K562 (cell line): ENCODE measurements around the gene KTI12. TPM values are rescaled to one million over a fixed set of nuclear protein-coding genes. Genes with fewer than 3 reads are reported as not detected.

ENCODE experiments used
- E2F4 ChIP-seq: sonication (generic); formaldehyde crosslinking; IDR thresholded peaks from 2 replicates; pipeline ENCODE4 v1.8.0; 2022; ENCODE audit warnings: mild to moderate bottlenecking, low read depth, missing genetic modification reagents
- ELF4 ChIP-seq: fragments of 450-650 bp; formaldehyde crosslinking; IDR thresholded peaks from 2 replicates; pipeline ENCODE4 v1.4.0; 2022; ENCODE audit warnings: missing genetic modification characterization
- FOXK1 ChIP-seq: sonication (generic); formaldehyde crosslinking; IDR thresholded peaks from 2 replicates; pipeline ENCODE4 v1.8.0; 2022; ENCODE audit warnings: missing genetic modification reagents, mild to moderate bottlenecking, borderline replicate concordance
- GATAD2A ChIP-seq: fragments of 450-650 bp; IDR thresholded peaks from 2 replicates; pipeline ENCODE4 v1.6.1; 2017
- IRF2 ChIP-seq: sonication (generic); formaldehyde crosslinking; IDR thresholded peaks from 2 replicates; pipeline ENCODE4 v1.8.1; 2022; ENCODE audit warnings: mild to moderate bottlenecking, missing genetic modification reagents
- MBD2 ChIP-seq: sonication (generic); IDR thresholded peaks from 2 replicates; pipeline ENCODE4 v1.6.1; 2016; ENCODE audit warnings: low read depth, borderline replicate concordance
- MNT ChIP-seq, 2 experiments: fragments of 450-650 bp; conservative IDR thresholded peaks; 2 replicates each; pipeline ENCODE4 v1.6.1; 2017; ENCODE audit warnings: mild to moderate bottlenecking in 2 of 2, moderate library complexity in 2 of 2
- NFATC3 ChIP-seq: fragments of 450-650 bp; IDR thresholded peaks from 2 replicates; pipeline ENCODE4 v1.6.1; 2017; ENCODE audit warnings: mild to moderate bottlenecking
- PHF20 ChIP-seq: fragments of 450-650 bp; IDR thresholded peaks from 2 replicates; pipeline ENCODE4 v1.6.1; 2018; ENCODE audit not compliant: partially characterized antibody
- SIRT6 ChIP-seq: IDR thresholded peaks from one replicate; pipeline ENCODE4 v1.6.1; 2012; ENCODE audit warnings: low read depth, mild to moderate bottlenecking, control low read depth, inconsistent platforms, low read length, moderate library complexity
- TBL1XR1 ChIP-seq, 2 experiments: IDR thresholded peaks; 2 replicates each; pipeline ENCODE4 v1.6.1; 2012; ENCODE audit warnings: improper control_type of control experiment in 2 of 2, low read length in 2 of 2, mild to moderate bottlenecking in 1 of 2
- TCF3 ChIP-seq: sonication (generic); formaldehyde crosslinking; IDR thresholded peaks from 2 replicates; pipeline ENCODE4 v1.4.0; 2020; ENCODE audit warnings: mild to moderate bottlenecking, missing genetic modification reagents
- TRIM24 ChIP-seq, 2 experiments: fragments of 450-650 bp; IDR thresholded peaks; 2 replicates each; pipeline ENCODE4 v1.6.1; 2016
- ZBTB9 ChIP-seq: fragments of 450-650 bp; formaldehyde crosslinking; IDR thresholded peaks from 2 replicates; pipeline ENCODE4 v1.4.0; 2020; ENCODE audit warnings: mild to moderate bottlenecking, moderate library complexity
- ZKSCAN1 ChIP-seq: fragments of 150-350 bp; IDR thresholded peaks from 2 replicates; pipeline ENCODE4 v1.6.1; 2016; ENCODE audit warnings: low read depth, low read length
- ZNF239 ChIP-seq: fragments of 250-450 bp; sonication (Bioruptor Pico); IDR thresholded peaks from 2 replicates; pipeline ENCODE4 v1.4.0; 2020; ENCODE audit warnings: mild to moderate bottlenecking
- ZNF75A ChIP-seq: fragments of 450-650 bp; formaldehyde crosslinking; IDR thresholded peaks from 2 replicates; pipeline ENCODE4 v1.4.0; 2020; ENCODE audit warnings: mild to moderate bottlenecking
- ZNF766 ChIP-seq: fragments of 200-800 bp; sonication (Bioruptor generic); conservative IDR thresholded peaks from 2 replicates; pipeline ENCODE4 v1.6.1; 2016; ENCODE audit warnings: missing genetic modification characterization, missing compliant biosample characterization
- polyA plus RNA-seq, 8 experiments: library from polyadenylated mRNA; depleted of rRNA in 4 of 8; stranded (reverse) in 5 of 8; unstranded in 3 of 8; fragments of >200 nt; fragmentation: Nextera tagmentation in 2 of 8; fragmentation: Illumina TruSeq in 1 of 8; extraction: Ambion mirVana in 2 of 8; extraction: Trizol in 1 of 8; gene quantifications; 2 replicates each; pipeline versions ENCODE4 v1.2.1 to v1.2.3, GENCODE V29; 2011 to 2014; ENCODE audit warnings: inconsistent platforms in 1 of 8, missing spikeins in 1 of 8
- total RNA-seq, 7 experiments: library from RNA; depleted of rRNA in 6 of 7; stranded (reverse); fragments of >200 nt in 6 of 7; fragmentation: Illumina TruSeq in 2 of 7; extraction: Trizol in 2 of 7; gene quantifications; 2 replicates each; pipeline versions ENCODE4 v1.2.1 to v1.2.3, GENCODE V29; 2011 to 2021; ENCODE audit warnings: low replicate concordance in 1 of 7

Gene KTI12
- total and polyA plus RNA-seq, 9 of the 15 experiments (the other 6 are each of a cell fraction or from before 2014, with no cell fraction given): 3.1 to 22.8 (median 11.6) TPM

GRCh38 chr1:52033190-52034049 lies at the start of gene KTI12 (continued):
- TF ChIP-seq E2F4 (CRISPR knock-in tag): peak; percentile 76; the same call in 1 of the 2 replicates
- TF ChIP-seq ZKSCAN1: 0 out of 2 replicates have a peak, but pooled peaks have one; percentile 45
- peak; percentile 81 for TF ChIP-seq FOXK1 (CRISPR knock-in tag)
- no peak; the same call in 1 of the 2 replicates for TF ChIP-seq ZBTB9
- peak; percentile 34; the same call in 1 of the 2 replicates for TF ChIP-seq ZNF239 (CRISPR knock-in tag)
- TF ChIP-seq MNT (conservative IDR thresholded peaks at IDR 0.05): peak; percentile 88 to 94
- TF ChIP-seq NFATC3: 0 out of 2 replicates have a peak, but pooled peaks have one; percentile 51
- TF ChIP-seq TBL1XR1 (IDR thresholded peaks at IDR 0.05; ENCODE audit: low read length in 2 of 2): 0 out of 4 replicates have a peak, but pooled peaks of 1 of the 2 experiments have one; percentile 47
- TF ChIP-seq ZNF766 (CRISPR knock-in tag): 0 out of 2 replicates have a peak, but pooled peaks have one; percentile 37
- peak; percentile 40; the same call in 1 of the 2 replicates for TF ChIP-seq TCF3
- no peak for TF ChIP-seq SIRT6
- peak; percentile 27; the same call in 1 of the 2 replicates for TF ChIP-seq ZNF75A (CRISPR knock-in tag)
- TF ChIP-seq PHF20: peak; percentile 94
- TF ChIP-seq TRIM24 (IDR thresholded peaks at IDR 0.05): 0 out of 4 replicates have a peak, but pooled peaks of 1 of the 2 experiments have one; percentile 47
- TF ChIP-seq IRF2 (CRISPR knock-in tag): no peak
- TF ChIP-seq GATAD2A: no peak
- peak; percentile 49; the same call in 1 of the 2 replicates for TF ChIP-seq MBD2
- peak; percentile 95 for TF ChIP-seq ELF4 (CRISPR knock-in tag)
